NT2/D1 (cell line): ENCODE measurements around the gene FIG4.

Experiments
- SUZ12 ChIP-seq: IDR thresholded peaks from 2 replicates; pipeline ENCODE4 v1.6.1; 2011; ENCODE audit not compliant: insufficient read length, insufficient read depth; ENCODE audit errors: extremely low read depth
- YY1 ChIP-seq: IDR thresholded peaks from 2 replicates; pipeline ENCODE4 v1.6.1; 2011; ENCODE audit not compliant: insufficient read length, insufficient read depth
- ZNF274 ChIP-seq: IDR thresholded peaks from 2 replicates; pipeline ENCODE4 v1.6.1; 2011; ENCODE audit warnings: mild to moderate bottlenecking, low read depth, low read length

GRCh38 chr6:109662192-109662591 is 28.9 kb upstream of the FIG4 start:
- TF ChIP-seq SUZ12 (no peak), YY1 (no peak), ZNF274 (no peak)
